ENCODE measurements around the gene GRHPR.

GRCh38 chr9:37399336-37399735 lies 23.2 kb upstream of the GRHPR start:
- no peak for TF ChIP-seq CTCF (conservative IDR thresholded peaks at IDR 0.05; ENCODE audit: low read length)
- TF ChIP-seq EZH2phosphoT487 (IDR thresholded peaks at IDR 0.05; ENCODE audit: borderline replicate concordance, low read depth, low read length): no peak
